RWPE2 (cell line): ENCODE data around the gene KCNMB2.
"Not testable (repeated sequence)": the region's sequence is repeated elsewhere in the genome, so short reads cannot be mapped to it uniquely, and the experiment has no call there.

ENCODE experiments used
- ATAC-seq: fragments of 200-7000 bp; cut with Tn5 transposase; 3 replicates; pipeline ENCODE4 v1.9.1; 2021; ENCODE audit warnings: low read depth
- DNase-seq: peaks from one replicate; pipeline ENCODE4 v3.0.0-alpha.2; 2020; ENCODE audit warnings: low spot score
- H3K27ac ChIP-seq: fragments of 450-650 bp; 2 replicates; pipeline ENCODE4 v1.5.1; 2017; ENCODE audit warnings: mild to moderate bottlenecking; ENCODE audit not compliant: poor library complexity, severe bottlenecking
- H3K27me3 ChIP-seq: fragments of 250-450 bp; sonication (Bioruptor Pico); 2 replicates; pipeline ENCODE4 v1.5.1; 2021; ENCODE audit warnings: mild to moderate bottlenecking, moderate library complexity; ENCODE audit not compliant: insufficient read depth, poor library complexity, severe bottlenecking
- H3K36me3 ChIP-seq: fragments of 250-450 bp; sonication (Bioruptor Pico); 2 replicates; pipeline ENCODE4 v1.5.1; 2020; ENCODE audit warnings: low read depth, mild to moderate bottlenecking, moderate library complexity
- H3K4me1 ChIP-seq: fragments of 250-450 bp; sonication (Bioruptor Pico); 2 replicates; pipeline ENCODE4 v1.5.1; 2021; ENCODE audit warnings: mild to moderate bottlenecking, moderate library complexity; ENCODE audit not compliant: insufficient read depth, poor library complexity, severe bottlenecking
- H3K4me3 ChIP-seq: fragments of 250-450 bp; sonication (Bioruptor Pico); 2 replicates; pipeline ENCODE4 v1.5.1; 2021; ENCODE audit warnings: mild to moderate bottlenecking, moderate library complexity; ENCODE audit not compliant: severe bottlenecking
- H3K9me3 ChIP-seq: fragments of 250-450 bp; sonication (Bioruptor Pico); 2 replicates; pipeline ENCODE4 v1.5.1; 2021; ENCODE audit warnings: mild to moderate bottlenecking, moderate library complexity; ENCODE audit not compliant: severe bottlenecking
- CTCF ChIP-seq: fragments of 450-650 bp; IDR thresholded peaks from one replicate; pipeline ENCODE4 v1.5.1; 2017; ENCODE audit warnings: mild to moderate bottlenecking, moderate library complexity; ENCODE audit not compliant: poor library complexity, severe bottlenecking

Gene KCNMB2

GRCh38 chr3:178850450-178851190 lies 314.4 kb downstream of the KCNMB2 start:
- Histone ChIP-seq H3K27me3 (no peaks in the 10 kb centered on the region), H3K36me3 (no peaks in the 10 kb centered on the region), H3K4me3 (no peak overlapping the region), H3K27ac (no peak overlapping the region), H3K4me1 (no peaks in the 10 kb centered on the region), H3K9me3 (no peaks in the 10 kb centered on the region)
- ATAC-seq = no peak
- TF ChIP-seq CTCF = no peak
- DNase-seq = no peak

DNA sequence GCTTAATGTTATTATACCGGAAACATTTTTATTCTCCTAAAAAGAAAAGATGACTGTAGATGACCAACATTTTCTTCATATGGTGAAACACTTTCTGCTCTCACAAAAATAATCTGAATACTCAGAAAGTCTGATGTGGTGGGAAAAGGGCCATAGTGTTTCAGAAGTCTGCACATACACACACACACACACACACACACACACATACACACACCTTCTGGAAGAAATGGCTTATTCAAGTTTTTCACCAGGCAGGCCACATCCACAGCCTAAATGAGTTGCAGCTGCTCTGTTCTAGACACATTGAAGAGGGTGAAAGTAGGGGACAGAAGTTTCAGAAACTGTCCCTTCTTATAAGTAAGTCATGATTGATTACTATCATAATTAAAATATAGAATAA lies 315.3 kb downstream of the KCNMB2 start:
- no peaks in the 10 kb centered on the region for H3K4me1 ChIP-seq
- no peak overlapping the region for H3K4me3 ChIP-seq
- H3K27me3 ChIP-seq = no peaks in the 10 kb centered on the region
- TF ChIP-seq CTCF = no peak
- DNase-seq = no peak
- H3K36me3 ChIP-seq = no peaks in the 10 kb centered on the region
- no peak for ATAC-seq
- no peaks in the 10 kb centered on the region for H3K9me3 ChIP-seq
- H3K27ac ChIP-seq = no peak overlapping the region

GRCh38 chr3:178856804-178857203 lies 320.6 kb downstream of the KCNMB2 start:
- no peaks in the 10 kb centered on the region for H3K27me3 ChIP-seq
- DNase-seq = no peak
- H3K36me3 ChIP-seq = no peaks in the 10 kb centered on the region
- H3K27ac ChIP-seq = no peak overlapping the region
- ATAC-seq = no peak
- TF ChIP-seq CTCF = no peak
- H3K9me3 ChIP-seq = no peaks in the 10 kb centered on the region
- no peak overlapping the region for H3K4me3 ChIP-seq
- no peaks in the 10 kb centered on the region for H3K4me1 ChIP-seq

DNA sequence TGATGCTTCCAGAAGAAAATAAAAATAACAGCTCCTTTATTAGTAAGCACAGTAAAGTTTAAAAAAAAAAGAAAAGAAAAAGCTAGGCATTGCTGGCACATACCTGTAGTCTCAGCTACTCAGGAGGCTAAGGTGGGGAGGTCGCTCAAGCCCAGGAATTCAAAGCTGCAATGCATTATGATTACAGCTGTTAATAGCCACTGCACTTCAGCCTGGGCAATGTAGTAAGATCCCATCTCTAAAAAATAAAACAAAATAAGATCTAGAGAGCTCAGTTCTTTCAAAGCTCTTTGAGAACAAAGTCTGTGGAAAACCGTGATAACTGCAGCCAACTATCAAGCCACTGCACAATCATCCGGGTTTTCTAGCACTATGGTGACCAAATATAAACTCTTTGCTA lies 323.1 kb downstream of the KCNMB2 start:
- Histone ChIP-seq H3K4me3 (no peak overlapping the region), H3K36me3 (no peaks in the 10 kb centered on the region)
- TF ChIP-seq CTCF = no peak

GRCh38 chr3:178859900-178860436 lies 323.7 kb downstream of the KCNMB2 start:
- not testable (repeated sequence) for H3K27ac ChIP-seq, ATAC-seq, H3K27me3 ChIP-seq, H3K4me3 ChIP-seq, H3K9me3 ChIP-seq, H3K36me3 ChIP-seq, H3K4me1 ChIP-seq, DNase-seq

More for the DNA sequence above, 323.1 kb downstream of the KCNMB2 start:
- Histone ChIP-seq H3K27ac (no peak overlapping the region), H3K9me3 (no peaks in the 10 kb centered on the region), H3K27me3 (no peaks in the 10 kb centered on the region), H3K4me1 (no peaks in the 10 kb centered on the region)
- ATAC-seq (no peak), DNase-seq (no peak)
